SU-DHL-6 (cell line): ENCODE measurements around the gene USP31.

Experiments
- H2AFZ ChIP-seq: fragments of 200-600 bp; sonication (generic); 2 replicates; pipeline ENCODE4 v1.6.1; 2014; ENCODE audit warnings: low read depth, mild to moderate bottlenecking, moderate library complexity, mixed read lengths, antibody characterized with exemption, low read length; ENCODE audit not compliant: severe bottlenecking
- H3F3A ChIP-seq: fragments of 200-600 bp; shearing (Covaris generic); 2 replicates; pipeline ENCODE4 v1.6.0; 2016; ENCODE audit warnings: antibody characterized with exemption, mild to moderate bottlenecking; ENCODE audit not compliant: insufficient read depth
- H3K27ac ChIP-seq: fragments of 200-600 bp; sonication (generic); 2 replicates; pipeline ENCODE4 v1.5.1; 2016; ENCODE audit warnings: low read depth, mild to moderate bottlenecking, low read length, moderate library complexity, mixed read lengths
- H3K27me3 ChIP-seq: fragments of 200-600 bp; sonication (generic), shearing (Covaris generic); 2 replicates; pipeline ENCODE4 v1.6.0; 2014; ENCODE audit warnings: mild to moderate bottlenecking, low read length
- H3K36me3 ChIP-seq: fragments of 200-600 bp; sonication (generic); 2 replicates; pipeline ENCODE4 v1.6.1; 2014; ENCODE audit warnings: mild to moderate bottlenecking, low read length, mixed read lengths
- H3K4me2 ChIP-seq: fragments of 300-600, 200-600 bp; shearing (Covaris generic), sonication (generic); 2 replicates; pipeline ENCODE4 v1.6.0; 2014; ENCODE audit warnings: low read length, low read depth, mild to moderate bottlenecking; ENCODE audit not compliant: poor library complexity, severe bottlenecking
- H3K4me3 ChIP-seq: fragments of 200-600 bp; sonication (generic); 2 replicates; pipeline ENCODE4 v1.5.1; 2014; ENCODE audit warnings: antibody characterized with exemption, low read length, mild to moderate bottlenecking, mixed read lengths; ENCODE audit not compliant: insufficient read depth, poor library complexity, severe bottlenecking
- H3K79me2 ChIP-seq: fragments of 200-600 bp; sonication (generic); 2 replicates; pipeline ENCODE4 v1.6.1; 2014; ENCODE audit warnings: mild to moderate bottlenecking, low read length, moderate library complexity; ENCODE audit not compliant: insufficient read depth
- H3K9ac ChIP-seq: fragments of 200-600 bp; sonication (generic); 2 replicates; pipeline ENCODE4 v1.7.0; 2014; ENCODE audit warnings: mild to moderate bottlenecking, low read length
- H3K9me2 ChIP-seq: fragments of 200-600 bp; sonication (generic); replicated peaks from 2 replicates; pipeline ENCODE4 v1.6.1; 2014; ENCODE audit warnings: low read length; ENCODE audit not compliant: insufficient read depth
- H3K9me3 ChIP-seq: fragments of 200-600 bp; sonication (generic); 2 replicates; pipeline ENCODE4 v1.6.1; 2014; ENCODE audit warnings: low read length, mixed read lengths; ENCODE audit not compliant: insufficient read depth
- H4K20me1 ChIP-seq: fragments of 200-600 bp; sonication (generic); 2 replicates; pipeline ENCODE4 v1.6.1; 2014; ENCODE audit warnings: low read depth, mild to moderate bottlenecking, antibody characterized with exemption, low read length, moderate library complexity, mixed read lengths
- EZH2phosphoT487 ChIP-seq: fragments of 200-600 bp; sonication (generic), shearing (Covaris generic); conservative IDR thresholded peaks from 2 replicates; pipeline ENCODE4 v1.6.1; 2018; ENCODE audit warnings: mild to moderate bottlenecking, antibody characterized with exemption, low read length, moderate library complexity, mixed read lengths
- TF ChIP-seq, protein P1 (sequence below): fragments of 200-600 bp; sonication (generic); IDR thresholded peaks from one replicate; pipeline ENCODE4 v1.5.1; 2017; ENCODE audit warnings: antibody characterized with exemption, mild to moderate bottlenecking, low read length, moderate library complexity; ENCODE audit not compliant: insufficient read depth, poor library complexity, severe bottlenecking

Gene USP31

DNA sequence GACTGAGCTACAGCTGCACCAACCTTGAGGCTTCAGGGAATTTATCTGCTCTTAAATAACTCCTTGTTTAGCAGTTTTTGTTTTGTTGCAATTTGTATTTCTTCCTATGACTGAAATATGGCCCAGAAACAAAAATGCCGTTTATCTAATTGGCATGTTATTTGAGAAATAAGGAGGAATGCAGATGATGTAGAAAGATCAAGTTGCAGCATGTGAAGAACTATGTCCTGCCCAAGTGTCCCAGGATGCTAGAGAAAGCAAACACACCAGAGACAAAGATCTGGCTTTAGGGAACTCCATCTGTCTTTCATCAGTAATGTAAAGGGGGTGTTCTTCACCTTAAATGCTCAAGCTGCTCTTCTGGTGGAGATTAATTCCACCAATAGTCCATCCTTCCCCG lies 29.7 kb downstream of the USP31 start:
- TF ChIP-seq EZH2phosphoT487 = no peak
- TF ChIP-seq, protein P1, sequence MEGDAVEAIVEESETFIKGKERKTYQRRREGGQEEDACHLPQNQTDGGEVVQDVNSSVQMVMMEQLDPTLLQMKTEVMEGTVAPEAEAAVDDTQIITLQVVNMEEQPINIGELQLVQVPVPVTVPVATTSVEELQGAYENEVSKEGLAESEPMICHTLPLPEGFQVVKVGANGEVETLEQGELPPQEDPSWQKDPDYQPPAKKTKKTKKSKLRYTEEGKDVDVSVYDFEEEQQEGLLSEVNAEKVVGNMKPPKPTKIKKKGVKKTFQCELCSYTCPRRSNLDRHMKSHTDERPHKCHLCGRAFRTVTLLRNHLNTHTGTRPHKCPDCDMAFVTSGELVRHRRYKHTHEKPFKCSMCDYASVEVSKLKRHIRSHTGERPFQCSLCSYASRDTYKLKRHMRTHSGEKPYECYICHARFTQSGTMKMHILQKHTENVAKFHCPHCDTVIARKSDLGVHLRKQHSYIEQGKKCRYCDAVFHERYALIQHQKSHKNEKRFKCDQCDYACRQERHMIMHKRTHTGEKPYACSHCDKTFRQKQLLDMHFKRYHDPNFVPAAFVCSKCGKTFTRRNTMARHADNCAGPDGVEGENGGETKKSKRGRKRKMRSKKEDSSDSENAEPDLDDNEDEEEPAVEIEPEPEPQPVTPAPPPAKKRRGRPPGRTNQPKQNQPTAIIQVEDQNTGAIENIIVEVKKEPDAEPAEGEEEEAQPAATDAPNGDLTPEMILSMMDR = no peak
- Histone ChIP-seq H3K9ac (no peak overlapping the region), H3K4me3 (no peak overlapping the region), H3K4me2 (no peak overlapping the region), H3K9me3 (no peaks in the 10 kb centered on the region), H3F3A (no peaks in the 10 kb centered on the region), H3K27ac (no peak overlapping the region), H2AFZ (no peak overlapping the region), H3K79me2 (peaks cover 62% of the 10 kb centered on the region), H3K27me3 (no peaks in the 10 kb centered on the region), H4K20me1 (no peaks in the 10 kb centered on the region; the same call in 1 of the 2 replicates), H3K36me3 (no peaks in the 10 kb centered on the region), H3K9me2 (no peaks in the 10 kb centered on the region)

DNA sequence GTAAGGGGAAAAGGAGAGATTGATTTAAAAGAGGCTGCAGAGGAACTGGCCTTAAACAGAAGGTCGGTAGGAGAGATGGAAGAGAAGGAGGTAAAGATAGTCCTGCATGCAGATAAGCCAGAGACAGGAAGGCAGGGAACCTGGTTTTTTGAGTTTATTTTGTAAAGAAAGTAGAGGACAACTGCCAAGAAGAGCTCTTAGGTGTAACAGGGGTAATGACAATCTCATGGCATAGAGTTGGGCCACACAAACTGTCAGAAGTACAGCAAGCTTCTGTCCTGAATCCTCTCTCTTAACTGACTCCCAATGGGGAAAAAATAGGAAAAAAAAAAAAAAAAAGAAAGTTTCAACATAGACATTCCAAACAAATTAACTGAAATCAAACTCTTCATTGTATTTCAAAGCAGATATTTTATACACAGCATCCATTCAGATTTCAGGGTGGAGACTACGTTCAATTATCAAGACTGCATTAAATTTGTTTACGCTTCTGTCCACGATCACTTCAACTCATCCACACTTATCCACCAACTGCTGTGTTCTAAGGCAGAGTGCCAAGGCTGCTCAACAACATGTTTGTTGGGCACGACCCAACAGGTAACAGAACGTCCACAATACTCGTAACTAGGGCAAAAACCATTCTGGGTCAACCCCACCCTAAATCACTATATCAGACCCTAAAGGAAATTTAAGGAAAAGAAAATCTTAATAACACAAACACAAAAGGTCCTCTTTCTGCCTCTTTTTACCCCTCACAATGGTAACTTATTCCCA lies 34.9 kb downstream of the USP31 start:
- H3K27me3 ChIP-seq = no peaks in the 10 kb centered on the region
- H3K4me3 ChIP-seq = no peak overlapping the region
- no peaks in the 10 kb centered on the region for H4K20me1 ChIP-seq
- H3K27ac ChIP-seq = no peak overlapping the region
- H3K9ac ChIP-seq = no peak overlapping the region
- H3K4me2 ChIP-seq = no peak overlapping the region
- H3K36me3 ChIP-seq = no peaks in the 10 kb centered on the region
- H3K9me3 ChIP-seq = no peaks in the 10 kb centered on the region
- H2AFZ ChIP-seq = no peak overlapping the region
- no peak for TF ChIP-seq EZH2phosphoT487
- TF ChIP-seq, protein P1 = no peak
- H3F3A ChIP-seq = no peaks in the 10 kb centered on the region
- peaks cover 24% of the 10 kb centered on the region; the same call in 1 of the 2 replicates for H3K79me2 ChIP-seq
- no peaks in the 10 kb centered on the region for H3K9me2 ChIP-seq

DNA sequence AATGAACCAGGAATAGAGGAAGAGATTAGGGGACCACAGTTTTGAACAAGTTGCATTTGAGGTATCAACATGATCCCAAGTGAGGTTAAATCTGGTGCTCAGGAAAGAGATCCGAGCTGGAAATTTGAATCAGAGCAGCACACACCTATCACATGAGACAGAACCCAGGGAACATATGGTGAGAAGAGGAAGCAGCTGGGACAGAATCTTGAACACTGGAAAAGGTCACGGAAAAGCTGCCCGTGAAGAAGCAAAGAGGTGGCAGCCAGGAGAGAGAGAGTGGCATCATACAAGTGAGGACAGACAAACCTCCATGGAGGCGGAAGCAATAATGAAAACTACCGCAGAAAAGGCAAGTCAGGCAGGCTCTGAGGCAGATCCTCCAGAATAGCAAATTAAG lies 36.1 kb downstream of the USP31 start:
- peaks cover 15% of the 10 kb centered on the region; the same call in 1 of the 2 replicates for H3K79me2 ChIP-seq
- no peak overlapping the region for H3K9ac ChIP-seq
- H3K36me3 ChIP-seq = no peaks in the 10 kb centered on the region
- H3F3A ChIP-seq = no peaks in the 10 kb centered on the region
- TF ChIP-seq EZH2phosphoT487 = no peak
- TF ChIP-seq, protein P1 = no peak
- H3K4me3 ChIP-seq = no peak overlapping the region
- no peak overlapping the region for H2AFZ ChIP-seq
- H3K4me2 ChIP-seq = no peak overlapping the region
- no peaks in the 10 kb centered on the region for H4K20me1 ChIP-seq
- no peaks in the 10 kb centered on the region for H3K9me2 ChIP-seq
- no peaks in the 10 kb centered on the region for H3K27me3 ChIP-seq
- no peak overlapping the region for H3K27ac ChIP-seq
- no peaks in the 10 kb centered on the region for H3K9me3 ChIP-seq
